Measurements from ENCODE around the gene HLX.

DNA sequence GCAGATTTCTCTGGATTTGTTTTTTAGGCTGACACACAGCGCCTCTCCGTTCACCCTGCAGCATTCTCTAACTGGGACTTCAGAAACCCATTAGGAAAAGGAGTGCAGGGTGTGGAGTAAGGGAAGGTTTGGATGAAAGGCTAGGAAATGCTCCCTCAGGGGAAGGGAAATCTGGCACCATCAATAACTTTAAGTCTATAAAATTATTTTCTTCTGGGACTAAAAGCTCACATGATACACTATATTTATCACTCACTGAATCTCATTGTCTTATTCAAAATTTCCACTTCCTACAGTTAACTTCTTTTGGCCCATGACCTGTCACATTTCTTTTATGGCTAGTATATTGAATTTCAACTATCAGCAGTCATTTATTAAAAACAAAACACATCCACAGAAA is 45.8 kb upstream of the HLX start:
- TF ChIP-seq, protein P1, sequence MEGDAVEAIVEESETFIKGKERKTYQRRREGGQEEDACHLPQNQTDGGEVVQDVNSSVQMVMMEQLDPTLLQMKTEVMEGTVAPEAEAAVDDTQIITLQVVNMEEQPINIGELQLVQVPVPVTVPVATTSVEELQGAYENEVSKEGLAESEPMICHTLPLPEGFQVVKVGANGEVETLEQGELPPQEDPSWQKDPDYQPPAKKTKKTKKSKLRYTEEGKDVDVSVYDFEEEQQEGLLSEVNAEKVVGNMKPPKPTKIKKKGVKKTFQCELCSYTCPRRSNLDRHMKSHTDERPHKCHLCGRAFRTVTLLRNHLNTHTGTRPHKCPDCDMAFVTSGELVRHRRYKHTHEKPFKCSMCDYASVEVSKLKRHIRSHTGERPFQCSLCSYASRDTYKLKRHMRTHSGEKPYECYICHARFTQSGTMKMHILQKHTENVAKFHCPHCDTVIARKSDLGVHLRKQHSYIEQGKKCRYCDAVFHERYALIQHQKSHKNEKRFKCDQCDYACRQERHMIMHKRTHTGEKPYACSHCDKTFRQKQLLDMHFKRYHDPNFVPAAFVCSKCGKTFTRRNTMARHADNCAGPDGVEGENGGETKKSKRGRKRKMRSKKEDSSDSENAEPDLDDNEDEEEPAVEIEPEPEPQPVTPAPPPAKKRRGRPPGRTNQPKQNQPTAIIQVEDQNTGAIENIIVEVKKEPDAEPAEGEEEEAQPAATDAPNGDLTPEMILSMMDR (IDR thresholded peaks at IDR 0.05; ENCODE audit: low read length): no peak
- no peak for TF ChIP-seq EZH2 (IDR thresholded peaks at IDR 0.05; ENCODE audit: borderline replicate concordance, low read length)
